CD4-positive, CD25-positive, alpha-beta regulatory T cell (primary cell): ENCODE results near the gene TTLL9. TPM values are rescaled to one million over a fixed set of nuclear protein-coding genes. Genes with fewer than 3 reads are reported as not detected.

Source experiments
- ATAC-seq, 2 donors: fragments of 150-1000 bp; cut with Tn5 transposase; one replicate each; pipeline ENCODE4 v1.10.0; 2021; ENCODE audit warnings: low read depth in 2 of 2, moderate number of reproducible peaks in 2 of 2, moderate library complexity in 1 of 2
- DNase-seq, 3 donors: peaks; one replicate each; pipeline versions ENCODE4 v3.0.0 to v3.0.0-alpha.2; 2012 to 2022; ENCODE audit warnings: mixed read lengths in 1 of 3
- H3K27ac ChIP-seq: one replicate; pipeline ENCODE4 v1.7.0; 2013; ENCODE audit warnings: mild to moderate bottlenecking, low read length; ENCODE audit not compliant: insufficient read depth, poor library complexity, severe bottlenecking
- H3K27me3 ChIP-seq: one replicate; pipeline ENCODE4 v1.7.0; 2013; ENCODE audit warnings: low read length; ENCODE audit not compliant: control insufficient read depth, insufficient read depth
- H3K36me3 ChIP-seq: one replicate; pipeline ENCODE4 v1.7.0; 2013; ENCODE audit warnings: mild to moderate bottlenecking, low read length, moderate library complexity; ENCODE audit not compliant: control insufficient read depth, insufficient read depth
- H3K4me1 ChIP-seq: 2 replicates; pipeline ENCODE4 v1.7.0; 2013; ENCODE audit warnings: mild to moderate bottlenecking, low read length; ENCODE audit not compliant: insufficient read depth, control insufficient read depth, poor library complexity, severe bottlenecking
- H3K4me3 ChIP-seq: one replicate; pipeline ENCODE4 v1.7.0; 2013; ENCODE audit warnings: low read depth, mild to moderate bottlenecking, low read length, moderate library complexity
- H3K9me3 ChIP-seq, 2 experiments: 1 replicate in 1 of 2; 2 replicates in 1 of 2; pipeline ENCODE4 v1.7.0; 2013; ENCODE audit warnings: low read length in 2 of 2, mild to moderate bottlenecking in 1 of 2, moderate library complexity in 1 of 2; ENCODE audit not compliant: control insufficient read depth in 2 of 2
- H3K27ac Mint-ChIP-seq, 3 donors: one replicate each; pipeline ENCODE4 v1.8.0; 2020 to 2022; ENCODE audit warnings: mild to moderate bottlenecking in 3 of 3, mixed read lengths in 3 of 3, moderate library complexity in 2 of 3
- H3K27me3 Mint-ChIP-seq: one replicate; pipeline ENCODE4 v1.8.0; 2022; ENCODE audit warnings: mild to moderate bottlenecking, mixed read lengths
- H3K36me3 Mint-ChIP-seq: one replicate; pipeline ENCODE4 v1.8.0; 2020; ENCODE audit warnings: mixed read lengths
- H3K4me1 Mint-ChIP-seq, 4 donors: one replicate each; pipeline ENCODE4 v1.8.0; 2020 to 2022; ENCODE audit warnings: mixed read lengths in 4 of 4, mild to moderate bottlenecking in 1 of 4
- H3K4me3 Mint-ChIP-seq, 4 donors: one replicate each; pipeline ENCODE4 v1.8.0; 2020 to 2022; ENCODE audit warnings: mild to moderate bottlenecking in 4 of 4, mixed read lengths in 4 of 4, moderate library complexity in 3 of 4
- H3K9me3 Mint-ChIP-seq, 7 donors: one replicate each; pipeline ENCODE4 v1.8.0; 2020 to 2022; ENCODE audit warnings: mixed read lengths in 7 of 7, mild to moderate bottlenecking in 3 of 7, moderate library complexity in 2 of 7
- polyA plus RNA-seq, 4 donors: library from polyadenylated mRNA; unstranded; fragments of 300-500 nt; fragmentation: Illumina TruSeq; gene quantifications; one replicate each; pipeline ENCODE4 v1.2.3, GENCODE V29; 2021
- total RNA-seq: library from RNA; stranded (reverse); gene quantifications from one replicate; pipeline ENCODE4 v1.2.3, GENCODE V29; 2022

The TTLL9 gene
- total and polyA plus RNA-seq, 5 donors from 2014 or later, result not detected

DNA sequence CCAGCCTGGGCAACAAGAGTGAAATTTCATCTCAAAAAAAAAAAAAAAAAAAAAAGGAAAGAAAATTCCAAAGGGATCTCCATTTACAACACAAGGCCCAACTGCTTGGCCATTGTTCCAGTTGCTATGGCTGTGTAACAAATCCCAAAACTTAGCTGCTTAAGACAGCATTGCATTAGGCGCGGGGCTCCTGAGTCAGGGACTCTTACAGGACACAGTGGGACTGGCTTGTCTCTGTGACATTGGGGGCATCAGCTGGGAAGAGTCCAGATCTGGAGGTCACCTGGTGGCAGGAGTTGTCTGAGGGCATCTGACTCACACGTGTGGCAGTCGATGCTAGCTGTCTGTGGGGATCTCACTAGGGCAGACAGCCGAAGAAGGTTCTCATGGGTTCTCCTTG, 35.6 kb downstream of the TTLL9 start:
- no peaks in the 10 kb centered on the region for H3K4me1 ChIP-seq
- H3K27ac Mint-ChIP-seq, result no peak overlapping the region
- peaks cover 15% of the 10 kb centered on the region for H3K27me3 Mint-ChIP-seq
- DNase-seq (no peak), ATAC-seq (no peak)
- H3K4me1 Mint-ChIP-seq, result no peaks in the 10 kb centered on the region
- no peak overlapping the region for H3K4me3 ChIP-seq
- no peaks in the 10 kb centered on the region for H3K36me3 Mint-ChIP-seq
- no peaks in the 10 kb centered on the region for H3K9me3 Mint-ChIP-seq
- H3K4me3 Mint-ChIP-seq, result no peak overlapping the region
- no peaks in the 10 kb centered on the region for H3K36me3 ChIP-seq
- H3K27me3 ChIP-seq, result no peaks in the 10 kb centered on the region
- H3K27ac ChIP-seq, result no peak overlapping the region
- H3K9me3 ChIP-seq, result no peaks in the 10 kb centered on the region

DNA sequence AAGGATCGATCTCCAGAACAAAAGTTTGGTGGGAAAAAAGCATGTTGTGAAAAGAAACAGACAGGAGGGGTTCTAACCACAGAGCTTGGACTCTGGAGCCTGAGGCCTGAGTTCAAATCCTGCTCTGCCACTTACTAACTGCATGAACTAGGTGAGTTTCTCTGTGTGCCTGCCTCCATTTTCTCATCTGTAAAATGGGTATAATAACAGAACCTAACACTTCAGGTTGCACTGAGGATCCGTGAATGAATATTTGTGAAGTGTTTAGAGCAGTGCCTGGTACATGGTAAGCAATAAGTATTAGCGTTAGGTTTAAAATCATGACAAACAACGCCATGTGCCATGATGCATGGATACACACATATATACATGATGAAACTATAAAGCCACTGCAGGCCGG, 36.6 kb downstream of the TTLL9 start:
- H3K27me3 ChIP-seq, result no peaks in the 10 kb centered on the region
- no peak for DNase-seq
- no peak for ATAC-seq
- H3K4me3 ChIP-seq, result no peak overlapping the region
- H3K4me3 Mint-ChIP-seq, result no peak overlapping the region
- H3K9me3 Mint-ChIP-seq, result no peaks in the 10 kb centered on the region
- H3K36me3 ChIP-seq, result no peaks in the 10 kb centered on the region
- no peak overlapping the region for H3K27ac ChIP-seq
- H3K27ac Mint-ChIP-seq, result no peak overlapping the region
- no peaks in the 10 kb centered on the region for H3K36me3 Mint-ChIP-seq
- H3K4me1 ChIP-seq, result no peaks in the 10 kb centered on the region
- no peaks in the 10 kb centered on the region for H3K4me1 Mint-ChIP-seq
- H3K9me3 ChIP-seq, result no peaks in the 10 kb centered on the region
- peaks cover 15% of the 10 kb centered on the region for H3K27me3 Mint-ChIP-seq

- Mint-ChIP-seq H3K27me3 (peaks cover 14% of the 10 kb centered on the region), H3K36me3 (no peaks in the 10 kb centered on the region), H3K9me3 (no peaks in the 10 kb centered on the region), H3K4me1 (no peaks in the 10 kb centered on the region), H3K27ac (no peak overlapping the region), H3K4me3 (no peak overlapping the region)
- no peak overlapping the region for H3K4me3 ChIP-seq
- no peak overlapping the region for H3K27ac ChIP-seq
- no peaks in the 10 kb centered on the region for H3K27me3 ChIP-seq
- no peaks in the 10 kb centered on the region for H3K36me3 ChIP-seq
- DNase-seq, result no peak
- no peak for ATAC-seq
- H3K9me3 ChIP-seq, result no peaks in the 10 kb centered on the region
- H3K4me1 ChIP-seq, result no peaks in the 10 kb centered on the region
Measured at GRCh38 chr20:31908016-31908415, 37.6 kb downstream of the TTLL9 start.

DNA sequence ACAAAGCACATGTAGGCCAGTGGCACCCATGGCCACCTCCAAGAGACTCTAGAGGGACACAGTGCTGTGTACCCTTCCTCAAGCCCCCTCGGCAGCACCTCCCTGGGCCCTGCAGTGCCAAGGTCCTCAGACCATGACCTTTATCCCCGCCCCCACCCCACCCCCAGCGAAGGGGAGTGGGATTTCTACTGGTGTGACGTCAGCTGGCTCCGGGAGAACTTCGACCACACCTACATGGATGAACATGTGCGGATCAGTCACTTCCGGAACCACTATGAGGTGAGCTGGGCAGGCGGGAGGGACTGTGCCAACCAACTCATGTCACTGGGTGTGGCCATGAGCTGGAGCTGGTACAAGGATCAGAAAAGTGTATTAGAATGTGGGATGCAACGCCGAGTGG, 38.0 kb downstream of the TTLL9 start:
- Histone ChIP-seq H3K36me3 (no peaks in the 10 kb centered on the region), H3K27me3 (no peaks in the 10 kb centered on the region), H3K27ac (no peak overlapping the region), H3K9me3 (no peaks in the 10 kb centered on the region), H3K4me3 (no peak overlapping the region), H3K4me1 (no peaks in the 10 kb centered on the region)
- H3K4me3 Mint-ChIP-seq, result no peak overlapping the region
- DNase-seq (no peak), ATAC-seq (no peak)
- no peaks in the 10 kb centered on the region for H3K36me3 Mint-ChIP-seq
- H3K27me3 Mint-ChIP-seq, result peaks cover 10% of the 10 kb centered on the region
- no peaks in the 10 kb centered on the region for H3K4me1 Mint-ChIP-seq
- H3K9me3 Mint-ChIP-seq, result no peaks in the 10 kb centered on the region
- no peak overlapping the region for H3K27ac Mint-ChIP-seq

DNA sequence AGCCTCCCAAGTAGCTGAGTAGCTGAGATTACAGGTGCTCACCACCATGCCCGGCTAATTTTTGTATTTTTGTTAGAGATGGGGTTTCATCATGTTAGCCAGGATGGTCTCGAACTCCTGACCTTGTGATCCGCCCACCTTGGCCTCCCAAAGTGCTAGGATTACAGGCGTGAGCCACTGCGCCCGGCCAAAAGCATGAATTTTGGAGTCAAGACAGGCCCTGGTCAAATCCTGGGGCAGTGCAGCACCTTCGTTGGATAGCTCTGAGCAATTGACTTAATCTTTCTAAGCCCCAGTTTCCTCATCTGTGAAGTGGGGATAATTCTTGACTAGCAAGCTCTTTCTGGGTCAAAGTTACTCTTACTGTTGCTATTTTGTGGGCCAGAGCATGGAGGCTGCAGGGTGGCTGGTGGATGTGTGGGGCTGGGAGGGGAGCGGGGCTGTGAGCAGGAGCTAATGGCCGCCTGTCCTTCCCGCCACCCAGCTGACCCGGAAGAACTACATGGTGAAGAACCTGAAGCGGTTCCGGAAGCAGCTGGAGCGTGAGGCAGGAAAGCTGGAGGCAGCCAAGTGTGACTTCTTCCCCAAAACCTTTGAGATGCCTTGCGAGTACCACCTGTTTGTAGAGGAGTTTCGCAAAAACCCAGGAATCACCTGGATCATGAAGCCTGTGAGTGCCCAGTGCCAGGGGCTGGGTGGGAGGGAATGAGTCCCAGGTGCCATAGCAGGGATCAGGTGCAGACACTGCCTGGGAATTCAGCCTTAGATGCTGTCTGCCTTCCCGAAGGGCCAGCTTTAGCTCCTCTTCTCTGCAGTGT, 39.0 kb downstream of the TTLL9 start:
- Mint-ChIP-seq H3K27me3 (peaks cover 10% of the 10 kb centered on the region), H3K27ac (no peak overlapping the region), H3K4me3 (no peak overlapping the region), H3K4me1 (no peaks in the 10 kb centered on the region), H3K36me3 (no peaks in the 10 kb centered on the region), H3K9me3 (no peaks in the 10 kb centered on the region)
- no peaks in the 10 kb centered on the region for H3K36me3 ChIP-seq
- H3K4me1 ChIP-seq, result no peaks in the 10 kb centered on the region
- ATAC-seq (no peak), DNase-seq (no peak)
- no peaks in the 10 kb centered on the region for H3K9me3 ChIP-seq
- H3K27me3 ChIP-seq, result no peaks in the 10 kb centered on the region
- H3K27ac ChIP-seq, result no peak overlapping the region
- H3K4me3 ChIP-seq, result no peak overlapping the region

DNA sequence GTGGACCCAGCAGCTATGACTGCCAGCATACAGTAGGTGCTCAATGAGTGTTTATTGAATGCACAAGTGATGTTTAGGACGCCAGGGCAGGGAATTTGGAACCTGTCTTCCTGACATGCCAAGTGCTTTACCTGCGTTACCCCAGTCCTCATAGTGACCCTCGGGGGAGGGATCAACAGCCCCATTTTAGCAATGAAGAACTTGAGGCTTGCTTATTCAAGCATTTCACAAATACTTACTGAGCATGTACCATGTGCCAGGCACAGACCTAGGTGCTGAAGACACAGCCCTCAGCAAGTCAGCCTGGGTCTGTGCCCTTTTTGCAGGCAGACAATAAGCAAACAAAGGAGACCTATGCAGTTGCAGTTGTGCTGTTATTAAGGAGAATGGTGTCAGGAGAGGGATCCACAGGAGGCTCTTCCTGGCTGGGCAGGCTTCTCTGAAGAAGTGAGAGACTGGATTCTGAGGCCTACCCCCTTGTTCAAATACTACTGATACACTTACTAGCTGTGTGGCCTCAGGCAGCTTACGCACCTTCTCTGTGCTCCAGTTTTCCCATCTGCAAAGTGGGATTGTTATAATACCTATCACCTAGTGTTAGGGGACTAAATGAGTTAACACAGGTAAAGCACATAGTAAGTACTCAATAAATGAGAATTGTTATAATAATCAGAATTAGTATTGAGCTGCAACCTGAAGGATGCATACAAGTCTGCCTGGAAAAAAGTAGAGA, 39.8 kb downstream of the TTLL9 start:
- Mint-ChIP-seq H3K36me3 (no peaks in the 10 kb centered on the region), H3K9me3 (no peaks in the 10 kb centered on the region), H3K27ac (no peak overlapping the region), H3K4me1 (no peaks in the 10 kb centered on the region), H3K27me3 (peaks cover 8% of the 10 kb centered on the region), H3K4me3 (no peak overlapping the region)
- no peak overlapping the region for H3K27ac ChIP-seq
- ATAC-seq (no peak), DNase-seq (no peak)
- H3K9me3 ChIP-seq, result no peaks in the 10 kb centered on the region
- H3K4me3 ChIP-seq, result no peak overlapping the region
- H3K27me3 ChIP-seq, result no peaks in the 10 kb centered on the region
- H3K4me1 ChIP-seq, result no peaks in the 10 kb centered on the region
- H3K36me3 ChIP-seq, result no peaks in the 10 kb centered on the region

- peaks cover 14% of the 10 kb centered on the region for H3K27me3 Mint-ChIP-seq
- DNase-seq, result no peak
- H3K4me1 Mint-ChIP-seq, result no peaks in the 10 kb centered on the region
- Histone ChIP-seq H3K27me3 (peaks cover 2% of the 10 kb centered on the region), H3K4me1 (no peaks in the 10 kb centered on the region), H3K36me3 (no peaks in the 10 kb centered on the region), H3K9me3 (no peaks in the 10 kb centered on the region), H3K27ac (no peak overlapping the region), H3K4me3 (no peak overlapping the region)
- peak overlapping the region in 1 of 3 donors; percentile 32 for H3K27ac Mint-ChIP-seq
- no peak overlapping the region for H3K4me3 Mint-ChIP-seq
- no peak for ATAC-seq
- H3K36me3 Mint-ChIP-seq, result no peaks in the 10 kb centered on the region
- no peaks in the 10 kb centered on the region for H3K9me3 Mint-ChIP-seq
Measured at GRCh38 chr20:31913431-31914157, 43.2 kb downstream of the TTLL9 start.
